Bone marrow (tissue), 2 donors: ENCODE measurements around the gene HMGB1.

Experiments
- DNase-seq, 2 donors: peaks; one replicate each; lab custom pipeline; 2025; lab: John Stamatoyannopoulos, UW

HMGB1 gene

DNA sequence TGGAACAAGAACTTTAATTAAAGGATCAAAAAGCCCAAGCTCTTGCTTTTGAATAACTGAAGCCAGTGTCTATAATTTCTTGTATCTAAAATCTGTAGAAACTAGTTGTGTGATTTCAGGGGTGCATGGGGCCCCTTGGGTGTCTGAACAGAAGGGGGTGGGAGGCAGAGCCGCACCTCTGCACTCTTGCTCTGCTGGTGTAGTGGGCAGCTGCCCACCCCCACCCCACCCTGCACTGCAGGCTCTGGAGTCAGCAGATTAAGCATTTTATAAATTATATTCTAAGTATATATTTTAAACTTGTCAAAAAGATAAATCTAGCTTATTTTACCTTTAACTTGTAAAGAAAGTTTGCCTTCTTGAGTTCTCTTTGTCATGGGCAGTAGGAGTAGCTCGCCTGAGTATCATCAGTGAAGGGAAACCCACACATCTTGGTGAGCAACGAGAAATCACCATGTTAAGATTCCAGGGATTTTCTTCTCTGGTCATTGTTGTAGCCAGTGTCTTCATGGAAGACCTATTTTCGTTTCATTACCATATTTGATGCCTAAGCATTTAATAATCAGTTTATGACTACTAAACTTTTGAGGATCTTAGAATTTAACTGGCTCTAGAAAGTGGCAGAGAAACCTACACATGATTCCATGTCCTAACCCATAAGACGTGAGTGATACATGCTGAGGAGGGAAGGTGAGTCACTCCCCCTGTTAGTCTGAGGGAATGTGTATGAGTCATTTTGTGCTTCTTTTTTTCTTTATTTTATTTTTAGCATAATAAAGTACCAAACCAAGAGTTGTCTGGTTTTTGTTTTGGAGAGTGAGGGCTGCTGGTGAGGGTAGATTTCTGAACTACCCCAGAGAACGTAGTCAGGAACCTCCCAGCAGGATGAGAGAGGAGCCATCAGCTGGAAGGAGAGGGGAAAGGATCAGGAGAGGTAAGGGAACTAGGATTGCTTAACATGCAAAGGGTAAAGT is 35.7 kb downstream of the HMGB1 start:
- peak in 1 of 2 donors; percentile 94 for DNase-seq

GRCh38 chr13:30429235-30429634 is 36.5 kb downstream of the HMGB1 start:
- DNase-seq, result no peak

GRCh38 chr13:30423891-30424290 is 41.8 kb downstream of the HMGB1 start:
- no peak for DNase-seq

- peak; percentile 47 to 65 for DNase-seq
Measured at GRCh38 chr13:30422054-30422839, 43.5 kb downstream of the HMGB1 start, which contains the start of gene UBE2L5. UBE2L5 (plus strand) TSS chr13:30422493; CDS start chr13:30427991, 5,498 bp downstream.

DNA sequence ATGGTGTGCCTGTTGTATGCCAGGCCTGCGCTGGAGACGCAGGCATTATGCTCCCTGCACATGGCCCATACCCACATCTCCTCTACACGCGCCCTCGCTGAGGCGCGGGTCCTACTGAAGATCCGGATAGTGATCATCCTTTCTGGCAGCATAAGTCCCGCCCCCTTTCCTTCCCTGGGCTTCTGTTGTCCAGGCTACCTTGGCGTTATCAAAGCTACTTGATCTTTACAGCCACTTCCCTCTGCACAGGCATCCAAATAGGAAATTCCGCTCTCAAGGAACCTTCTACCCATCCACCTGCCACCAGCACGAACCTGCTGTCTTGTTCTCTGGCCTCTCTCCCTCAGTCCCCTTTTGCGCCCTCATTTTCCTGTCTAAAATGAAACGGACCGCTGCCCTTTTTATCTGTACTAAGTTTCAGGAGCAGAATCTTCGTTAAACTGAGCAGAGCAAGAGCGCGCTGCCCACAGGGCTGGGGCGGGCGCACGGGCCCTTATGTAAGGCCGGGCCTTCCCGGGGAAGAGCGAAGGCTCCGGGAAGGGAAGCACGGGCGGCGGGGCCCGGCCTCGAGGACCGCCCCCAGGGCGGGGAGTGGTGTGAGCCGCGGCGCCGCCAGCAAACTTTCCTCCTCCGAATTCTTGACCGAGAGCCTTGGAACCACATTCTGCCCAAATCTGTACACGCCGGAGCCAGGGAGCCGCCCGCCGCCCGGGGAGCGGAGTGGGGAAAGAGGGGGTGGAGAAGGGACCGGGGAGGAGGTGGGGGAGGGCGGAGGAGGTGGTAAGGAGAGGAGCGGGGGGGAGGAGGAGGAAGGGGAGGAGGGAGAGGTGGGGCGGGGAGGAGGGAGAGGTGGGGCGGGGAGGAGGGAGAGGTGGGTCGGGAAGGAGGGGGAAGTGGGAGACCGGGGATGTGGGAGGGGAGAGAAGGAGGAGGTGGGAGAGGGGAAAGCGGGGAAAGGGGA is 44.4 kb downstream of the HMGB1 start:
- DNase-seq, result peak; percentile 47 to 59

GRCh38 chr13:30418717-30419459 is 46.8 kb downstream of the HMGB1 start:
- DNase-seq, result no peak

DNA sequence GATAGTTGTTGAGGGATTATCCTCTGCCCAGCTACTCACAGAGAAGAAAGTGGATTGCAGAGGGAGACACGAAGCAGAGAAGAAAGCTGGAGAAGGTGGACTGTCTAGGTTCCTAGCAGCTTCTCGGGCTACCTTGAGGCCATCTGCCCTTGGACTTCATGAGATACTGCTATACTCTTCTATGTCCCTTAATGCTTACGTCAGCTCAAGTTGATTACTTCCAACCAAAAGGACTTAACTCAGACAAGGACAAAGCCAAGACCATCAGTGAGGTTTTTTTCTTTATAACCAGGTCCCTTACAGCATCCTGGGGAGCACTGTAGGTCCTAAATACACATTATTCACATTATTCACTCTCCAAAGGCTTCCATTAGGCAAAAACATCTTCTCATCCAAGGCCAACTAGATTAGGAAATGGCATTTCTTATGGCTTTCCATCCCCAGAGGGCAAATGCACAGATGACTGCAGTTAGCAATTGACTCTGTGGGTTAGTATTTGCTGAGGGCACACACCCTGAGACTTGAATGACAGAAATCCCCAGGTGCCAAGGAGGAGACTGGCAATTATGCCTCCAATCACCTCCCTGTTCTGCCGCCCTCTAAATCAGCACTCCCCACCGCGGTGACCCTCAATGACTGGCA is 47.5 kb downstream of the HMGB1 start:
- DNase-seq, result no peak

- no peak for DNase-seq
Measured at GRCh38 chr13:30416471-30416870, 49.3 kb downstream of the HMGB1 start.

DNA sequence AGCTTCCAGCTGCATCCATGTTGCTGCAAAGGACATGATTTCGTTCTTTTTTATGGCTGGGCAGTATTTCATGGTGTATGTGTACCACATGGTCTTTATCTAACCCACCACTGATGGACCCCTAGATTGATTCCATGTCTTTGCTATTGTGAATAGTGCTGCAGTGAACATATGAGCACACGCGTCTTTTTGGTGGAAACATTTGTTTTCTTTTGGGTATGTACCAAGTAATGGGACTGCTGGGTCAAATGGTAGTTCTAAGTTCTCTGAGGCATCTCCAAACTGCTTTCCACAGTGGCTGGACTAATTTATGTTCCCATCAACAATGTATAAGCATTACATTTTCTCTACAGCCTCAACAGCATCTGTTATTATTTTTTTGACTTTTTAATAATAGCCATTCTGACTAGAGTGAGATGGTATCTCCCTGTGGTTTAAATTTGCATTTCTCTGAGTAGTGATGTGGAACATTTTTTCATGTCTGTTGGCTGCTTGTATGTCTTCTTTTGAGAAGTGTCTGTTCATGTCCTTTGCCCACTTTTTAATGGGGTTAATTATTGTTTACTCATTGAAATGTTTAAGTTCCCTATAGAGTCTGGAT is 50.2 kb downstream of the HMGB1 start:
- DNase-seq, result no peak

DNA sequence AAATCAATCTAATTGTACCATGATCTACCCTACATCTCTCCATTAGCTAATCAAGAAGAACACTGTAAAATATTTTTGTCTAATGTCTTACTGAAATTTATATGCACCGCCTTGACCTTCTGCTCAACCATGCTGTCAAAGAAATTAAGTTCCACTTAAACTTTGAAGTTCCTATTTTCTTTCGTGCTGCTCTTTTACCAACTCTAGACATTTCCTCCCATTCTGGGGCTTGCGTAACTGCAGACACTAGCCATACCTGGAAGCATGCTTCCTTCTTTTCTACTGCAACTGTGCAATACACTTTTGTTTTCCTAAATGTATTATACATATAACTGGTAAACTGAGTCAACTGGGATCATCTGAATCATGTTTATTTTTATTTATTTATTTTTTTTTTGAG is 51.9 kb downstream of the HMGB1 start:
- DNase-seq, result peak in 1 of 2 donors; percentile 26

- no peak for DNase-seq
Measured at GRCh38 chr13:30412346-30412745, 53.4 kb downstream of the HMGB1 start.

GRCh38 chr13:30410705-30411125 is 55.0 kb downstream of the HMGB1 start:
- no peak for DNase-seq

DNA sequence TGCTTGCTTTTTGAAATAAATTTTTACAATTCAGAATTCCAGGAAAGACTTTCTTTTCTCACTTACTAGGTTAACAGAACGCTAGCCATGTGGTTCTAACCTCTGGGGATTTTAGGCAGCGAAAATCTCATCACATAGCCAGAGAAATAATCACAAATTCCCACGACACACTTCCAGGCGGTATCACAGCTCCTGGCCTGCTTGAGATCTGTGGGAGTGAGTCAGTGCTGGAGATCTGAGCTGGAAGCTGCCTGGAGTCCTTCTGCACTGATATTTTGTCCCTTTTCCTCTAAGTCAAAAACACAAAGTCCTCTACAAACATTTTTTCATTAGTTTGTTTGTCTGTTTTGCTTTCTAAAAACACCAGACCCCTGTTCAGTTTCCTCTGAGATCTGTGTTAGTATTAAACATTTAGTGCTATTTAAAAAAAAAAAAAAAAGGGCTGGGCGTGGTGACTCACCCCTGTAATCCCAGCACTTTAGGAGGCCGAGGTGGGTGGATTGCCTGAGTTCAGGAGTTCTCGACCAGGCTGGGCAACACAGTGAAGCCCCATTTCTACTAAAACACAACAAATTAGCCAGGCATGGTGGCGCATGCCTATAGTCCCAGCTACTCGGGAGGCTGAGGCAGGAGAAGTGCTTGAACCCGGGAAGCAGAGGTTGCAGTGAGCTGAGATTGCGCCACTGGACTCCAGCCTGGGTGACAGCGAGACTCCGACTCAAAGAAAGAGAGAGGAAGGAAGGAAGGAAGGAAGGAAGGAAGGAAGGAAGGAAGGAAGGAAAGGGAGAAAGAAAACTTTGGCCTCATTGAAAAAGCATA is 55.6 kb downstream of the HMGB1 start:
- DNase-seq, result no peak

GRCh38 chr13:30408319-30409101 is 57.2 kb downstream of the HMGB1 start:
- DNase-seq, result peak; percentile 72 to 88

DNA sequence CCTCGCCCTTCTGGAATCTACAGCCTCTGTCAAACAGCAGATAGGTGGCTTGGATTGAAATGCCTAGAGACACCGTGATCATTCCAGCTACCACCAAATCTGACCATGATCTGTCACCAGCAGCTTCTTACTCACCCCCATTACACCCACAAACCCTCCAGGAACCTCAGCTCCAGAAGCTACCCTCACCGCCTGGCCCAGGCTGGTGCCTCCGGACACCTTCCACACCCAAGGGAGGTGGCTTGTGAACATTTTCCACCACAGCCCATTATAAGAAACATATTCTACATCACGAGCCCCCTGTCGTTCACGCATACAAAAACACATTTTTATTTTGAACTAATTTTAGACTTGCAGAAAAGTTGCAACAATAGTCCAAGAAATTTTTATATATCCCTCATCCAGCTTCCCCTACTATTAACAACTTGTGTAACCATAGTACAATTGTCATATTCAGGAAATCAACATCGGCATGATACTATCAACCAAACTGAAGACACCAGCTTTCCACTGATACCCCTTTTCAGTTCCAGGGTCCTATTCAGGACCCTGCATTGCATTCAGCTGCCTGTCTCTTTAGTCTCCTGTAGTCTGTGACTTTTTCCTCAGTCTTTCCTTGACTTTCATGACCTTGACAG is 58.8 kb downstream of the HMGB1 start:
- no peak for DNase-seq
